ENCODE measurements around the gene PRRT4. TPM values are rescaled to one million over a fixed set of nuclear protein-coding genes. Genes with fewer than 3 reads are reported as not detected.

PRRT4 gene
- total and polyA plus RNA-seq, 9 of the 15 experiments (the other 6 are each of a cell fraction or from before 2014, with no cell fraction given), result not detected

DNA sequence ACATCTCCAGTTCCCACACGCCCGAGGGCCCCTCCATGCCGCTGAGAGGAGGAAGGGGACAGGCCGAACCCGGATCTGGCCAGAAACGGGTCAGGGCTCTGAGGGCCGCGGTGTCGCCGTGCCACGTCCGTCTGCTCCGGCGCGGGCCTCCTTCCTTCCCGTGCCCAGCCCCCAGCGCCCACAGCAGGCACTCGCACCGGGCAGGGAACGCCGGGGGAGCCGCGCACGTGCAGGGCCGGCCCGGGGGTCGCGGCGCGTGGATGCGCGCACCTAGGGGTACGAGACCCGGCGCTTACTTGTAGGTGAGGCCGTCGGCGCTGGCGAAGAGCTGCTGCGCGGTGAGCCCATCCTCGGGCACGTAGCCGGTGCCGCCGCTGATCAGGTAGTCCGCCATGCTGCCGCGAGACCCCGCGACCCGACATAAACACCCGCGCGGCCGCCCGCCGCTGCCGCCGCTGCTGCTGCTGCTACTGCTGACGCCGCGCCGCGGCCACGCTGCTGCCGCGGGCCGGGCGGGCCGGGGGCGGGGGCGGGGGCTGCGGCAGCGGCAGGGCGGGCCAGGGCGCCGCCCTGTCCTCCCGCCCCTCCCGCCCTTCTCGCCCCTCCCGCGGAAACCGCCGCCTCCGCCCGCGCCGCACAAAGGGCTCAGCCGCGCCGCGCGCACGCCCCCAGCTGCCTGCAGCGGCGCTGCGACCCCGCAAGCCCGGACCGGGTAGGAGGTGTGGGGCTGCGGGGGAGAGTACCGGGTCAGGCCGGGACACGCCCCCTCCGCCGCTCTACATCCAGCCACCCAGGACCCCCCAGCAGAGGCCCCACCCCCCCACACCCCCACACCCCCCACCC, 44.2 kb upstream of the PRRT4 start (continued):
- TF ChIP-seq, protein P1, sequence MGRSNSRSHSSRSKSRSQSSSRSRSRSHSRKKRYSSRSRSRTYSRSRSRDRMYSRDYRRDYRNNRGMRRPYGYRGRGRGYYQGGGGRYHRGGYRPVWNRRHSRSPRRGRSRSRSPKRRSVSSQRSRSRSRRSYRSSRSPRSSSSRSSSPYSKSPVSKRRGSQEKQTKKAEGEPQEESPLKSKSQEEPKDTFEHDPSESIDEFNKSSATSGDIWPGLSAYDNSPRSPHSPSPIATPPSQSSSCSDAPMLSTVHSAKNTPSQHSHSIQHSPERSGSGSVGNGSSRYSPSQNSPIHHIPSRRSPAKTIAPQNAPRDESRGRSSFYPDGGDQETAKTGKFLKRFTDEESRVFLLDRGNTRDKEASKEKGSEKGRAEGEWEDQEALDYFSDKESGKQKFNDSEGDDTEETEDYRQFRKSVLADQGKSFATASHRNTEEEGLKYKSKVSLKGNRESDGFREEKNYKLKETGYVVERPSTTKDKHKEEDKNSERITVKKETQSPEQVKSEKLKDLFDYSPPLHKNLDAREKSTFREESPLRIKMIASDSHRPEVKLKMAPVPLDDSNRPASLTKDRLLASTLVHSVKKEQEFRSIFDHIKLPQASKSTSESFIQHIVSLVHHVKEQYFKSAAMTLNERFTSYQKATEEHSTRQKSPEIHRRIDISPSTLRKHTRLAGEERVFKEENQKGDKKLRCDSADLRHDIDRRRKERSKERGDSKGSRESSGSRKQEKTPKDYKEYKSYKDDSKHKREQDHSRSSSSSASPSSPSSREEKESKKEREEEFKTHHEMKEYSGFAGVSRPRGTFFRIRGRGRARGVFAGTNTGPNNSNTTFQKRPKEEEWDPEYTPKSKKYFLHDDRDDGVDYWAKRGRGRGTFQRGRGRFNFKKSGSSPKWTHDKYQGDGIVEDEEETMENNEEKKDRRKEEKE (IDR thresholded peaks at IDR 0.05; ENCODE audit: borderline replicate concordance in 1 of 2, control insufficient read depth in 1 of 2, low read depth in 2 of 2, low read length in 1 of 2), result no peak
- TF ChIP-seq, protein P2, sequence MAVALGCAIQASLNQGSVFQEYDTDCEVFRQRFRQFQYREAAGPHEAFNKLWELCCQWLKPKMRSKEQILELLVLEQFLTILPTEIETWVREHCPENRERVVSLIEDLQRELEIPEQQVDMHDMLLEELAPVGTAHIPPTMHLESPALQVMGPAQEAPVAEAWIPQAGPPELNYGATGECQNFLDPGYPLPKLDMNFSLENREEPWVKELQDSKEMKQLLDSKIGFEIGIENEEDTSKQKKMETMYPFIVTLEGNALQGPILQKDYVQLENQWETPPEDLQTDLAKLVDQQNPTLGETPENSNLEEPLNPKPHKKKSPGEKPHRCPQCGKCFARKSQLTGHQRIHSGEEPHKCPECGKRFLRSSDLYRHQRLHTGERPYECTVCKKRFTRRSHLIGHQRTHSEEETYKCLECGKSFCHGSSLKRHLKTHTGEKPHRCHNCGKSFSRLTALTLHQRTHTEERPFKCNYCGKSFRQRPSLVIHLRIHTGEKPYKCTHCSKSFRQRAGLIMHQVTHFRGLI (CRISPR knock-in tag; IDR thresholded peaks at IDR 0.05), result no peak
- TF ChIP-seq, protein P3, sequence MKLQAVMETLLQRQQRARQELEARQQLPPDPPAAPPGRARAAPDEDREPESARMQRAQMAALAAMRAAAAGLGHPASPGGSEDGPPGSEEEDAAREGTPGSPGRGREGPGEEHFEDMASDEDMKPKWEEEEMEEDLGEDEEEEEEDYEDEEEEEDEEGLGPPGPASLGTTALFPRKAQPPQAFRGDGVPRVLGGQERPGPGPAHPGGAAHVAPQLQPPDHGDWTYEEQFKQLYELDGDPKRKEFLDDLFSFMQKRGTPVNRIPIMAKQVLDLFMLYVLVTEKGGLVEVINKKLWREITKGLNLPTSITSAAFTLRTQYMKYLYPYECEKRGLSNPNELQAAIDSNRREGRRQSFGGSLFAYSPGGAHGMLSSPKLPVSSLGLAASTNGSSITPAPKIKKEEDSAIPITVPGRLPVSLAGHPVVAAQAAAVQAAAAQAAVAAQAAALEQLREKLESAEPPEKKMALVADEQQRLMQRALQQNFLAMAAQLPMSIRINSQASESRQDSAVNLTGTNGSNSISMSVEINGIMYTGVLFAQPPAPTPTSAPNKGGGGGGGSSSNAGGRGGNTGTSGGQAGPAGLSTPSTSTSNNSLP (IDR thresholded peaks at IDR 0.05; ENCODE audit: borderline replicate concordance, low read depth, low read length), result no peak
- peak; percentile 73; the same call in 1 of the 2 replicates for TF ChIP-seq SRSF3 (IDR thresholded peaks at IDR 0.05; ENCODE audit: insufficient read depth, low read length)
- TF ChIP-seq YY1 (IDR thresholded peaks at IDR 0.05; ENCODE audit: borderline replicate concordance in 1 of 3, control insufficient read depth in 1 of 3, extremely low read depth in 1 of 3, insufficient read depth in 3 of 3, insufficient read length in 1 of 3, insufficient replicate concordance in 2 of 3, low read depth in 1 of 3, low read length in 2 of 3), result peak in 2 of 3 experiments; percentile 48 to 64
- TF ChIP-seq HNRNPL (IDR thresholded peaks at IDR 0.05; ENCODE audit: low read depth, low read length), result peak; percentile 67
- TF ChIP-seq STAT5B (CRISPR knock-in tag; IDR thresholded peaks at IDR 0.05), result no peak

Measured in K562 (cell line).